ENCODE data around the gene ME3.

- TF ChIP-seq EP300 (IDR thresholded peaks at IDR 0.05; ENCODE audit: borderline replicate concordance) (no peak), REST (IDR thresholded peaks at IDR 0.05; ENCODE audit: low read depth) (no peak)
Observed at GRCh38 chr11:86469491-86470388, 202.7 kb downstream of the ME3 start.

All from Ishikawa (cell line).